GM12874 (cell line): ENCODE measurements around the gene OR13J1.

Experiments
- CTCF ChIP-seq: IDR thresholded peaks from 2 replicates; pipeline ENCODE4 v1.5.1; 2011; ENCODE audit warnings: low read depth, mild to moderate bottlenecking, control low read depth, low read length, moderate library complexity; ENCODE audit not compliant: insufficient read depth

The OR13J1 gene

GRCh38 chr9:35872505-35872904, 2.3 kb upstream of the OR13J1 start:
- TF ChIP-seq CTCF = no peak

- no peak for TF ChIP-seq CTCF
Observed at GRCh38 chr9:35871545-35871944, 1.3 kb upstream of the OR13J1 start.

GRCh38 chr9:35869621-35870216, 482 bp downstream of the OR13J1 start:
- TF ChIP-seq CTCF = no peak

- TF ChIP-seq CTCF = no peak
Observed at GRCh38 chr9:35868933-35869332, 1.3 kb downstream of the OR13J1 start.

GRCh38 chr9:35867538-35867937, 2.7 kb downstream of the OR13J1 start:
- no peak for TF ChIP-seq CTCF

GRCh38 chr9:35864695-35865255, 5.4 kb downstream of the OR13J1 start:
- TF ChIP-seq CTCF = no peak

DNA sequence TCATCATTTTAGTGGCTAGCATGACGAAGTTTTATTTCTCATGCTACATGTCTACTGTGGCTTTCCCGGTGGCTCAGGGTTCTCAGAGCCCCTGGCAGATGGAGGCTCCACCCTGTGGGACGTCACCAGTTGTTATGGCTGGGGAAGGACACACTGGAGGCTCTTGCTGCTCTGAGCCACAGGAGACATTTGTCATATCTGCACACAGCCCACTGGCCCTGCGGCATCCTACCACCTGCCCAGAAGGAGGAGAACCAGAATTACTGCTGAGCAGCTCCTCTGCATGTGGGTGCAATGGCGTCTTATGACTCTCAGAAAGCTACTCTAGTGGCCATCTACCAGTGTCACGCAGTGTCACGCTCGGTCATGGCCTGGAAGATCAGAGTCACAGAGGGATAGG, 6.6 kb downstream of the OR13J1 start:
- TF ChIP-seq CTCF = no peak

- no peak for TF ChIP-seq CTCF
Observed at GRCh38 chr9:35862328-35862727, 7.9 kb downstream of the OR13J1 start.
